ENCODE results near the gene ATF7IP.

GRCh38 chr12:14532152-14532551 lies 166.7 kb downstream of the ATF7IP start:
- TF ChIP-seq CTCF (IDR thresholded peaks at IDR 0.05) (no peak), POLR2A (IDR thresholded peaks at IDR 0.05) (no peak)
